Neutrophil (primary cell): ENCODE results near the gene POLN.

Experiments used
- H3K27ac ChIP-seq: fragments of 200-600 bp; sonication (generic); 2 replicates; pipeline ENCODE4 v1.5.1; 2016; ENCODE audit warnings: mild to moderate bottlenecking, moderate library complexity
- H3K27me3 ChIP-seq: fragments of 200-600 bp; sonication (generic); 2 replicates; pipeline ENCODE4 v1.6.0; 2016; ENCODE audit warnings: mild to moderate bottlenecking
- H3K36me3 ChIP-seq: fragments of 200-600 bp; sonication (generic); 2 replicates; pipeline ENCODE4 v1.5.1; 2017
- H3K4me1 ChIP-seq, 2 experiments: fragments of 200-600 bp in 1 of 2; sonication (generic) in 1 of 2; 1 replicate in 1 of 2; 2 replicates in 1 of 2; pipeline versions ENCODE4 v1.5.1 to v1.6.1; 2013 to 2016; ENCODE audit warnings: low read depth in 1 of 2, low read length in 1 of 2, mild to moderate bottlenecking in 1 of 2, moderate library complexity in 1 of 2; ENCODE audit not compliant: control insufficient read depth in 1 of 2, insufficient read depth in 1 of 2
- H3K4me3 ChIP-seq, 2 experiments: fragments of 200-600 bp in 1 of 2; sonication (generic) in 1 of 2; 1 replicate in 1 of 2; 2 replicates in 1 of 2; pipeline ENCODE4 v1.5.1; 2013 to 2016; ENCODE audit warnings: low read depth in 1 of 2, low read length in 1 of 2, mild to moderate bottlenecking in 1 of 2, moderate library complexity in 1 of 2
- H3K9me3 ChIP-seq: fragments of 200-600 bp; sonication (generic); 2 replicates; pipeline ENCODE4 v1.5.1; 2016
- CTCF ChIP-seq: fragments of 200-600 bp; sonication (generic); IDR thresholded peaks from 2 replicates; pipeline ENCODE4 v1.5.1; 2016; ENCODE audit warnings: antibody characterized with exemption

Gene POLN

GRCh38 chr4:2256156-2256731, 14.3 kb upstream of the POLN start:
- no peak for TF ChIP-seq CTCF
- Histone ChIP-seq H3K27ac (no peak overlapping the region), H3K27me3 (no peaks in the 10 kb centered on the region), H3K4me3 (no peak overlapping the region), H3K4me1 (peaks cover 8 to 15% of the 10 kb centered on the region in 2 experiments), H3K36me3 (peaks cover 59% of the 10 kb centered on the region), H3K9me3 (no peaks in the 10 kb centered on the region)

GRCh38 chr4:2255501-2256155, 13.7 kb upstream of the POLN start:
- no peak overlapping the region for H3K27ac ChIP-seq
- H3K27me3 ChIP-seq: no peaks in the 10 kb centered on the region
- TF ChIP-seq CTCF: no peak
- H3K4me3 ChIP-seq: no peak overlapping the region
- peaks cover 65% of the 10 kb centered on the region for H3K36me3 ChIP-seq
- no peaks in the 10 kb centered on the region for H3K9me3 ChIP-seq
- peaks cover 2 to 8% of the 10 kb centered on the region in 2 experiments for H3K4me1 ChIP-seq

- Histone ChIP-seq H3K27me3 (no peaks in the 10 kb centered on the region), H3K4me3 (no peak overlapping the region), H3K9me3 (no peaks in the 10 kb centered on the region), H3K36me3 (peaks cover 72% of the 10 kb centered on the region), H3K4me1 (peaks cover 0 to 1% of the 10 kb centered on the region in 2 experiments), H3K27ac (no peak overlapping the region)
- no peak for TF ChIP-seq CTCF
Observed at GRCh38 chr4:2254665-2255500, 13.0 kb upstream of the POLN start.

GRCh38 chr4:2253160-2254084, 11.5 kb upstream of the POLN start:
- Histone ChIP-seq H3K4me1 (no peaks in the 10 kb centered on the region), H3K4me3 (no peak overlapping the region), H3K27ac (no peak overlapping the region), H3K27me3 (no peaks in the 10 kb centered on the region), H3K36me3 (peaks cover 82% of the 10 kb centered on the region), H3K9me3 (no peaks in the 10 kb centered on the region)
- no peak for TF ChIP-seq CTCF

GRCh38 chr4:2252530-2253091, 10.7 kb upstream of the POLN start:
- no peaks in the 10 kb centered on the region for H3K27me3 ChIP-seq
- H3K36me3 ChIP-seq: peaks cover 82% of the 10 kb centered on the region
- H3K4me3 ChIP-seq: no peak overlapping the region
- H3K27ac ChIP-seq: no peak overlapping the region
- TF ChIP-seq CTCF: no peak
- H3K9me3 ChIP-seq: no peaks in the 10 kb centered on the region
- no peaks in the 10 kb centered on the region for H3K4me1 ChIP-seq
